ENCODE measurements around the gene FGA. TPM values are rescaled to one million over a fixed set of nuclear protein-coding genes. Genes with fewer than 3 reads are reported as not detected.

FGA gene
- polyA plus RNA-seq, 3 donors = 0.34 to 2.1 (median 0.85) TPM

- WGBS, 3 donors = 64 to 74% (median 72%) methylated on average over 9 of the region's 9 CpGs
- H3K27ac ChIP-seq (ENCODE audit: low read depth, low read length) = no peak overlapping the region
Measured at GRCh38 chr4:154559494-154560418, 30.8 kb downstream of the FGA start.

GRCh38 chr4:154559141-154559493 lies 31.4 kb downstream of the FGA start:
- WGBS, 3 donors = 89 to 94% (median 91%) methylated on average over 1 of the region's 1 CpG
- H3K27ac ChIP-seq (ENCODE audit: low read depth, low read length) = no peak overlapping the region

- no peak overlapping the region for H3K27ac ChIP-seq (ENCODE audit: low read depth, low read length)
- WGBS, 3 donors = 17 to 25% (median 20%) methylated on average over 6 of the region's 6 CpGs
Measured at GRCh38 chr4:154551872-154552686, 38.5 kb downstream of the FGA start.

GRCh38 chr4:154549894-154550790 lies 40.4 kb downstream of the FGA start, which contains the start of gene PLRG1:
Gene PLRG1 (minus strand): TSS chr4:154550400. CDS start chr4:154550308, 92 bp downstream.
- H3K27ac ChIP-seq (ENCODE audit: low read depth, low read length) = no peak within 1 kb of the TSS
- WGBS, 3 donors = 0 to 1% (median 1%) methylated on average over 51 of the region's 51 CpGs

GRCh38 chr4:154545689-154546088 lies 44.9 kb downstream of the FGA start:
- H3K27ac ChIP-seq (ENCODE audit: low read depth, low read length) = no peak overlapping the region
- WGBS, 3 donors = 89 to 95% (median 91%) methylated on average over 4 of the region's 4 CpGs

- no peak overlapping the region for H3K27ac ChIP-seq (ENCODE audit: low read depth, low read length)
- WGBS, 3 donors = 92 to 96% (median 94%) methylated on average over 4 of the region's 4 CpGs
Measured at GRCh38 chr4:154542271-154542879, 48.2 kb downstream of the FGA start.

Other genes starting within 250 kb of the FGA start
- under 1 TPM; under 0.01 to 0.12 (median 0.01) TPM for gene DCHS2, start 98.9 kb downstream of the FGA start, polyA plus RNA-seq
- 10 to 100 TPM; 22.7 to 38.9 (median 27.9) TPM for gene PLRG1, start 40.3 kb downstream of the FGA start, polyA plus RNA-seq
- gene FGB, start 27.7 kb downstream of the FGA start, polyA plus RNA-seq = under 1 TPM in 2 of 3 donors, not detected in 1; 0.14 to 0.31 TPM
- under 1 TPM in 2 of 3 donors, not detected in 1; 0.30 to 0.34 TPM for gene FGG, start 21.9 kb upstream of the FGA start, polyA plus RNA-seq
- 1 to 10 TPM in 1 of 3 donors, under 1 TPM in 2; 0.09 to 1.6 (median 0.37) TPM for gene LRAT, start 153.3 kb upstream of the FGA start, polyA plus RNA-seq
- under 1 TPM; 0.06 to 0.22 (median 0.06) TPM for gene RBM46, start 190.5 kb upstream of the FGA start, polyA plus RNA-seq